SK-N-SH treated with all-trans-retinoic acid at 6 μM for 48 hours (cell line): ENCODE measurements around the gene TRPM2.
A peak's percentile ranks its signal among the peaks of the same experiment; 100 is the strongest.

ENCODE experiments used
- ATAC-seq: fragments of 200-7000 bp; cut with Tn5 transposase; 3 replicates; pipeline ENCODE4 v1.9.1; 2020; ENCODE audit warnings: mild to moderate bottlenecking, moderate library complexity
- ARNTL ChIP-seq: fragments of 450-650 bp; formaldehyde crosslinking; IDR thresholded peaks from 2 replicates; pipeline ENCODE4 v1.5.0; 2020; ENCODE audit warnings: low read depth, mild to moderate bottlenecking, moderate library complexity, borderline replicate concordance
- CREB5 ChIP-seq: fragments of 250-450 bp; sonication (Bioruptor Pico); IDR thresholded peaks from 2 replicates; pipeline ENCODE4 v1.5.1; 2020; ENCODE audit warnings: low read depth, mild to moderate bottlenecking, moderate library complexity
- CSDC2 ChIP-seq: fragments of 250-450 bp; sonication (Bioruptor Pico); IDR thresholded peaks from 2 replicates; pipeline ENCODE4 v1.5.0; 2020; ENCODE audit warnings: mild to moderate bottlenecking, moderate library complexity
- CSRNP3 ChIP-seq: fragments of 250-450 bp; sonication (Bioruptor Pico); IDR thresholded peaks from 2 replicates; pipeline ENCODE4 v1.5.1; 2021; ENCODE audit warnings: mild to moderate bottlenecking, moderate library complexity
- ESRRG ChIP-seq: fragments of 250-450 bp; sonication (Bioruptor Pico); IDR thresholded peaks from 2 replicates; pipeline ENCODE4 v1.6.1; 2021; ENCODE audit warnings: mild to moderate bottlenecking
- GLIS3 ChIP-seq: fragments of 250-450 bp; sonication (Bioruptor Pico); IDR thresholded peaks from 2 replicates; pipeline ENCODE4 v1.5.0; 2020; ENCODE audit warnings: mild to moderate bottlenecking, moderate library complexity
- ISL1 ChIP-seq: fragments of 250-450 bp; sonication (Bioruptor Pico); IDR thresholded peaks from 2 replicates; pipeline ENCODE4 v2.1.2; 2022; ENCODE audit warnings: mild to moderate bottlenecking, moderate library complexity
- OSR1 ChIP-seq: fragments of 250-450 bp; sonication (Bioruptor Pico); IDR thresholded peaks from 2 replicates; pipeline ENCODE4 v1.8.0; 2022; ENCODE audit warnings: moderate library complexity, mild to moderate bottlenecking, inconsistent platforms
- PATZ1 ChIP-seq: fragments of 250-450 bp; sonication (Bioruptor Pico); IDR thresholded peaks from 2 replicates; pipeline ENCODE4 v1.8.0; 2020; ENCODE audit warnings: mild to moderate bottlenecking, moderate library complexity, borderline replicate concordance
- RARB ChIP-seq: fragments of 250-450 bp; sonication (Bioruptor Pico); IDR thresholded peaks from 2 replicates; pipeline ENCODE4 v1.8.0; 2021; ENCODE audit warnings: mild to moderate bottlenecking, moderate library complexity
- SNAI2 ChIP-seq: fragments of 250-450 bp; sonication (Bioruptor Pico); IDR thresholded peaks from 2 replicates; pipeline ENCODE4 v1.5.0; 2020; ENCODE audit warnings: mild to moderate bottlenecking, moderate library complexity
- ZFP3 ChIP-seq: fragments of 250-450 bp; sonication (Bioruptor Pico); IDR thresholded peaks from 2 replicates; pipeline ENCODE4 v1.5.0; 2020; ENCODE audit warnings: mild to moderate bottlenecking, moderate library complexity
- ZFP30 ChIP-seq: fragments of 450-650 bp; formaldehyde crosslinking; IDR thresholded peaks from 2 replicates; pipeline ENCODE4 v1.5.0; 2022; ENCODE audit warnings: mild to moderate bottlenecking, moderate library complexity
- ZNF565 ChIP-seq: fragments of 450-650 bp; formaldehyde crosslinking; conservative IDR thresholded peaks from 2 replicates; pipeline ENCODE4 v1.5.0; 2020; ENCODE audit warnings: low read depth, mild to moderate bottlenecking, moderate library complexity
- ZNF70 ChIP-seq: fragments of 450-650 bp; formaldehyde crosslinking; IDR thresholded peaks from 2 replicates; pipeline ENCODE4 v1.5.0; 2020; ENCODE audit warnings: mild to moderate bottlenecking, moderate library complexity
- TF ChIP-seq, protein P1 (sequence below): fragments of 250-450 bp; sonication (Bioruptor Pico); IDR thresholded peaks from 2 replicates; pipeline ENCODE4 v1.5.0; 2020; ENCODE audit warnings: mild to moderate bottlenecking, moderate library complexity

The TRPM2 gene

GRCh38 chr21:44455524-44456213, 102.2 kb downstream of the TRPM2 start (continued):
- TF ChIP-seq PATZ1 (no peak), ZFP30 (CRISPR knock-in tag) (no peak), ISL1 (CRISPR knock-in tag) (no peak), GLIS3 (CRISPR knock-in tag) (no peak), CSRNP3 (CRISPR knock-in tag) (no peak), ARNTL (CRISPR knock-in tag) (no peak), ZNF565 (CRISPR knock-in tag) (no peak), SNAI2 (CRISPR knock-in tag) (no peak), ZNF70 (CRISPR knock-in tag) (no peak)

DNA sequence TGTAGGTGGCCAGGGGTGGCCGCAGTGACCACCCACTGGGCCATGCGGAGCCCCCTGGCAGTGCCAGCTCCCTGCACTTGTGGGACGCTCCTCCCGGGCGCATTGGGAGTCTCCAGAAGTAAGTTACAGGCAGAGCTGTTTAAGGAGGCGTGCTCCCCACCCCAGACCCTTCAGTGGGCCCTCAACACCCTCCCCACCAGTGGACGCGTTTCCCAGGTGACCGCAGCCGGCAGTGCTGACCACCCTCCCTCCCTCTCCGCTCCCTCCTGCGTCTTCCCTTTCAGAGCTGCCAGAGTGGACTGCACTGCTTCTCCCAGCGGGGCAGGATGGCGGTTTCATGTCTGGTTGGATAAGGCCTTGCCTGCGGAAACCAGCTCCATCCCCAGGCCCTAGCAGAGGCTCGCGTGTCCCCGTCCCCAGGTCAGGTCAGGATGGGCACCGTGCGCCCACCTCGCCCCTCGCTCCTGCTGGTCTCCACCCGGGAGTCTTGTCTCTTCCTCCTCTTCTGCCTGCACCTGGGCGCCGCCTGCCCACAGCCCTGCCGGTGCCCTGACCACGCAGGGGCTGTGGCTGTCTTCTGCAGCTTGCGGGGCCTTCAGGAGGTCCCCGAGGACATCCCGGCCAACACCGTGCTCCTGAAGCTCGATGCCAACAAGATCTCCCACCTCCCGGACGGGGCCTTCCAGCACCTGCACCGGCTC, 102.9 kb downstream of the TRPM2 start:
- TF ChIP-seq ZFP3 (CRISPR knock-in tag) (no peak), OSR1 (CRISPR knock-in tag) (no peak), RARB (CRISPR knock-in tag) (no peak), CSDC2 (no peak), CREB5 (CRISPR knock-in tag) (no peak), PATZ1 (no peak), ESRRG (CRISPR knock-in tag) (no peak), GLIS3 (CRISPR knock-in tag) (no peak), ZNF565 (CRISPR knock-in tag) (no peak), CSRNP3 (CRISPR knock-in tag) (no peak)
- TF ChIP-seq, protein P1, sequence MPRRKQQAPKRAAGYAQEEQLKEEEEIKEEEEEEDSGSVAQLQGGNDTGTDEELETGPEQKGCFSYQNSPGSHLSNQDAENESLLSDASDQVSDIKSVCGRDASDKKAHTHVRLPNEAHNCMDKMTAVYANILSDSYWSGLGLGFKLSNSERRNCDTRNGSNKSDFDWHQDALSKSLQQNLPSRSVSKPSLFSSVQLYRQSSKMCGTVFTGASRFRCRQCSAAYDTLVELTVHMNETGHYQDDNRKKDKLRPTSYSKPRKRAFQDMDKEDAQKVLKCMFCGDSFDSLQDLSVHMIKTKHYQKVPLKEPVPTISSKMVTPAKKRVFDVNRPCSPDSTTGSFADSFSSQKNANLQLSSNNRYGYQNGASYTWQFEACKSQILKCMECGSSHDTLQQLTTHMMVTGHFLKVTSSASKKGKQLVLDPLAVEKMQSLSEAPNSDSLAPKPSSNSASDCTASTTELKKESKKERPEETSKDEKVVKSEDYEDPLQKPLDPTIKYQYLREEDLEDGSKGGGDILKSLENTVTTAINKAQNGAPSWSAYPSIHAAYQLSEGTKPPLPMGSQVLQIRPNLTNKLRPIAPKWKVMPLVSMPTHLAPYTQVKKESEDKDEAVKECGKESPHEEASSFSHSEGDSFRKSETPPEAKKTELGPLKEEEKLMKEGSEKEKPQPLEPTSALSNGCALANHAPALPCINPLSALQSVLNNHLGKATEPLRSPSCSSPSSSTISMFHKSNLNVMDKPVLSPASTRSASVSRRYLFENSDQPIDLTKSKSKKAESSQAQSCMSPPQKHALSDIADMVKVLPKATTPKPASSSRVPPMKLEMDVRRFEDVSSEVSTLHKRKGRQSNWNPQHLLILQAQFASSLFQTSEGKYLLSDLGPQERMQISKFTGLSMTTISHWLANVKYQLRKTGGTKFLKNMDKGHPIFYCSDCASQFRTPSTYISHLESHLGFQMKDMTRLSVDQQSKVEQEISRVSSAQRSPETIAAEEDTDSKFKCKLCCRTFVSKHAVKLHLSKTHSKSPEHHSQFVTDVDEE, result no peak
- peak; percentile 16 for ATAC-seq
